HCT116 (cell line): Measurements from ENCODE around the gene SMPDL3B. TPM values are rescaled to one million over a fixed set of nuclear protein-coding genes. Genes with fewer than 3 reads are reported as not detected.

Experiments
- ATAC-seq: fragments of 200-7000 bp; cut with Tn5 transposase; 2 replicates; pipeline ENCODE4 v1.9.1; 2020; ENCODE audit warnings: mild to moderate bottlenecking, moderate library complexity
- BruUV-seq: library from RNA; stranded (reverse); fragments of 400-500 nt; replicated peaks from 2 replicates; lab custom pipeline; 2021; lab: Mats Ljungman, UMichigan
- CTCF ChIA-PET: fragments of 300-600 bp; sonication (Branson Sonifier 250); formaldehyde crosslinking; loops from one replicate; lab custom pipeline; 2021; ENCODE audit warnings: antibody characterized with exemption; lab: Charles Lee
- POLR2A ChIA-PET: fragments of 300-600, 350-600 bp; sonication (Branson Sonifier 250); formaldehyde crosslinking; loops from one replicate; lab custom pipeline; 2021; ENCODE audit warnings: antibody characterized with exemption; lab: Charles Lee
- RAD21 ChIA-PET, 2 experiments: fragments of 300-600 bp; sonication (Branson Sonifier 250); formaldehyde crosslinking; loops; one replicate each; lab custom pipeline; 2023; ENCODE audit warnings: low total read pairs in 2 of 2; ENCODE audit not compliant: uncharacterized antibody in 2 of 2, unreplicated experiment in 2 of 2, low non-redundant PET in 1 of 2; lab: Charles Lee
- DNase-seq: peaks from one replicate; pipeline ENCODE4 v3.0.0-alpha.2; 2010; ENCODE audit warnings: low read depth, low spot score
- H2AFZ ChIP-seq: fragments of 200-600 bp; shearing (Covaris generic), sonication (generic); 2 replicates; pipeline ENCODE4 v1.6.1; 2017; ENCODE audit warnings: low read depth, mixed run types, mixed read lengths, antibody characterized with exemption, low read length; ENCODE audit not compliant: poor library complexity, severe bottlenecking
- H3K27ac ChIP-seq: 2 replicates; pipeline ENCODE4 v1.5.1; 2012; ENCODE audit warnings: low read depth, low read length
- H3K27me3 ChIP-seq: fragments of 200-600 bp; sonication (generic); 2 replicates; pipeline ENCODE4 v1.6.1; 2016; ENCODE audit warnings: mixed run types, low read length, mixed read lengths; ENCODE audit not compliant: insufficient read depth
- H3K36me3 ChIP-seq, 2 experiments: fragments of 200-500 bp in 1 of 2; fragments of 200-600 bp in 1 of 2; sonication (Bioruptor generic) in 1 of 2; sonication (generic) in 1 of 2; 2 replicates each; pipeline versions ENCODE4 v1.5.1 to v1.6.1; 2014 to 2016; ENCODE audit warnings: low read length in 2 of 2, inconsistent platforms in 1 of 2, mixed read lengths in 1 of 2, mixed run types in 1 of 2; ENCODE audit not compliant: insufficient read depth in 2 of 2, control insufficient read depth in 1 of 2
- H3K4me1 ChIP-seq, 2 experiments: fragments of 200-600 bp in 1 of 2; sonication (generic) in 1 of 2; 2 replicates each; pipeline versions ENCODE4 v1.5.1 to v1.6.1; 2012 to 2017; ENCODE audit warnings: low read length in 2 of 2, inconsistent platforms in 1 of 2, mild to moderate bottlenecking in 1 of 2, mixed read lengths in 1 of 2, mixed run types in 1 of 2, moderate library complexity in 1 of 2; ENCODE audit not compliant: insufficient read depth in 2 of 2, control insufficient read depth in 1 of 2
- H3K4me2 ChIP-seq: fragments of 200-600 bp; sonication (generic); 2 replicates; pipeline ENCODE4 v1.6.1; 2017; ENCODE audit warnings: mixed run types, low read length, mixed read lengths
- H3K4me3 ChIP-seq, 2 experiments: fragments of 200-600 bp in 1 of 2; sonication (generic) in 1 of 2; replicated peaks in 1 of 2; 2 replicates each; pipeline ENCODE4 v1.5.1; 2011 to 2016; ENCODE audit warnings: low read length in 2 of 2, control low read depth in 1 of 2, low read depth in 1 of 2, mild to moderate bottlenecking in 1 of 2, mixed read lengths in 1 of 2, mixed run types in 1 of 2
- H3K79me2 ChIP-seq: fragments of 200-600 bp; sonication (generic); 2 replicates; pipeline ENCODE4 v1.6.1; 2017; ENCODE audit warnings: mild to moderate bottlenecking, mixed run types, low read length, moderate library complexity, mixed read lengths; ENCODE audit not compliant: insufficient read depth
- H3K9ac ChIP-seq: fragments of 200-600 bp; sonication (generic); 2 replicates; pipeline ENCODE4 v1.6.1; 2016; ENCODE audit warnings: low read length, mixed read lengths
- H3K9me2 ChIP-seq: fragments of 200-600 bp; sonication (generic), shearing (Covaris generic); 2 replicates; pipeline ENCODE4 v1.6.1; 2017; ENCODE audit warnings: mixed run types, mild to moderate bottlenecking, moderate library complexity; ENCODE audit not compliant: insufficient read depth
- H3K9me3 ChIP-seq, 2 experiments: fragments of 200-500 bp in 1 of 2; fragments of 200-600 bp in 1 of 2; sonication (Bioruptor generic) in 1 of 2; sonication (generic) in 1 of 2; 2 replicates each; pipeline ENCODE4 v1.6.1; 2014 to 2017; ENCODE audit warnings: low read length in 2 of 2, mixed read lengths in 2 of 2, inconsistent platforms in 1 of 2, low read depth in 1 of 2, mild to moderate bottlenecking in 1 of 2, mixed run types in 1 of 2, moderate library complexity in 1 of 2; ENCODE audit not compliant: control insufficient read depth in 1 of 2, insufficient read depth in 1 of 2
- H4K20me1 ChIP-seq: fragments of 200-600 bp; sonication (generic), shearing (Covaris generic); 2 replicates; pipeline ENCODE4 v1.6.1; 2017; ENCODE audit warnings: mixed run types, mild to moderate bottlenecking, moderate library complexity; ENCODE audit not compliant: insufficient read depth
- CBX3 ChIP-seq: IDR thresholded peaks from 2 replicates; pipeline ENCODE4 v1.6.1; 2012; ENCODE audit warnings: low read depth
- CEBPB ChIP-seq: IDR thresholded peaks from 2 replicates; pipeline ENCODE4 v1.6.1; 2012; ENCODE audit warnings: low read depth
- EGR1 ChIP-seq: IDR thresholded peaks from 2 replicates; pipeline ENCODE4 v1.6.1; 2012; ENCODE audit warnings: low read depth
- EZH2phosphoT487 ChIP-seq: fragments of 200-600 bp; IDR thresholded peaks from 2 replicates; pipeline ENCODE4 v1.6.1; 2018; ENCODE audit warnings: antibody characterized with exemption, borderline replicate concordance
- POLR2A ChIP-seq: IDR thresholded peaks from 2 replicates; pipeline ENCODE4 v1.7.0; 2011; ENCODE audit warnings: borderline replicate concordance; ENCODE audit not compliant: insufficient read depth, insufficient read length; ENCODE audit errors: extremely low read depth
- POLR2AphosphoS5 ChIP-seq: IDR thresholded peaks from 2 replicates; pipeline ENCODE4 v1.6.1; 2011; ENCODE audit warnings: mild to moderate bottlenecking, low read depth, low read length, moderate library complexity
- REST ChIP-seq: IDR thresholded peaks from 2 replicates; pipeline ENCODE4 v1.6.1; 2012; ENCODE audit warnings: low read depth
- SRF ChIP-seq: IDR thresholded peaks from 2 replicates; pipeline ENCODE4 v1.6.1; 2012; ENCODE audit warnings: low read depth
- TCF7L2 ChIP-seq: IDR thresholded peaks from 2 replicates; pipeline ENCODE4 v1.7.0; 2011; ENCODE audit warnings: borderline replicate concordance, inconsistent platforms; ENCODE audit not compliant: insufficient read depth, insufficient read length; ENCODE audit errors: extremely low read depth
- YY1 ChIP-seq: IDR thresholded peaks from 2 replicates; pipeline ENCODE4 v1.6.1; 2011; ENCODE audit warnings: low read length, low read depth, moderate library complexity, mild to moderate bottlenecking; ENCODE audit not compliant: insufficient replicate concordance; ENCODE audit errors: extremely low read depth
- ZBTB33 ChIP-seq: IDR thresholded peaks from 2 replicates; pipeline ENCODE4 v1.6.1; 2011; ENCODE audit warnings: mild to moderate bottlenecking, low read length, moderate library complexity; ENCODE audit not compliant: insufficient replicate concordance; ENCODE audit errors: extremely low read depth
- ZFX ChIP-seq: fragments of 450-650 bp; IDR thresholded peaks from 2 replicates; pipeline ENCODE4 v1.6.1; 2017
- intact Hi-C: fragments of 100-400 bp; cut with micrococcal nuclease; formaldehyde crosslinking; loops from 2 replicates; pipeline ENCODE4 v1.10.0; 2022
- total RNA-seq: library from RNA; stranded (reverse); gene quantifications from one replicate; pipeline ENCODE4 v1.2.1, GENCODE V29; 2021; ENCODE audit not compliant: unreplicated experiment

SMPDL3B gene
- total RNA-seq, 1 experiment from 2014 or later = 16.4 TPM

GRCh38 chr1:27993241-27993640 is 58.4 kb downstream of the SMPDL3B start:
- intact Hi-C loops = no loop called here
- POLR2A ChIA-PET = no interaction called here

More at GRCh38 chr1:27993241-27993640, 58.4 kb downstream of the SMPDL3B start:
- Histone ChIP-seq H3K36me3 (peaks cover 37 to 42% of the 10 kb centered on the region in 2 experiments; a peak in 3 of 4 replicates), H3K9me2 (no peaks in the 10 kb centered on the region), H3K27me3 (no peaks in the 10 kb centered on the region), H3K9me3 (no peaks in the 10 kb centered on the region), H3K9ac (no peak overlapping the region)
- TF ChIP-seq POLR2AphosphoS5 (no peak), CEBPB (no peak), SRF (no peak), CBX3 (no peak), TCF7L2 (no peak), REST (no peak), ZFX (no peak), YY1 (no peak), EZH2phosphoT487 (no peak), EGR1 (no peak), ZBTB33 (no peak), POLR2A (no peak)
- TF ChIP-seq, all 23 proteins: peak for 0
- ChIA-PET RAD21 (no interaction called here), CTCF (no interaction called here)
- Histone ChIP-seq H3K4me2 (no peak overlapping the region), H3K4me1 (no peaks in the 10 kb centered on the region), H3K79me2 (no peaks in the 10 kb centered on the region), H3K27ac (no peak overlapping the region), H2AFZ (no peak overlapping the region), H3K4me3 (no peak overlapping the region), H4K20me1 (no peaks in the 10 kb centered on the region)
- ATAC-seq = no peak
- DNase-seq = no peak
- BruUV-seq = no TSS peak
